ENCODE measurements around the gene CNPY3. TPM values are rescaled to one million over a fixed set of nuclear protein-coding genes. Genes with fewer than 3 reads are reported as not detected.
"Not testable (repeated sequence)": the region's sequence is repeated elsewhere in the genome, so short reads cannot be mapped to it uniquely, and the experiment has no call there.

CNPY3 gene
- polyA plus RNA-seq, 1 experiment = 39.2 TPM

GRCh38 chr6:42942444-42942843, 13.2 kb downstream of the CNPY3 start:
- Histone ChIP-seq H3K9me3 (ENCODE audit: control insufficient read depth, insufficient read depth, low read length) (no peaks in the 10 kb centered on the region), H3K4me3 (ENCODE audit: low read depth, low read length) (no peak overlapping the region), H3K27ac (ENCODE audit: low read depth, low read length) (no peak overlapping the region), H3K27me3 (ENCODE audit: control insufficient read depth, insufficient read depth, low read length) (no peaks in the 10 kb centered on the region)
- POLR2A ChIA-PET = no interaction called here
- DNase-seq (ENCODE audit: low read depth, low spot score) = no peak
- CTCF ChIA-PET = no interaction called here
- TF ChIP-seq, protein P1, sequence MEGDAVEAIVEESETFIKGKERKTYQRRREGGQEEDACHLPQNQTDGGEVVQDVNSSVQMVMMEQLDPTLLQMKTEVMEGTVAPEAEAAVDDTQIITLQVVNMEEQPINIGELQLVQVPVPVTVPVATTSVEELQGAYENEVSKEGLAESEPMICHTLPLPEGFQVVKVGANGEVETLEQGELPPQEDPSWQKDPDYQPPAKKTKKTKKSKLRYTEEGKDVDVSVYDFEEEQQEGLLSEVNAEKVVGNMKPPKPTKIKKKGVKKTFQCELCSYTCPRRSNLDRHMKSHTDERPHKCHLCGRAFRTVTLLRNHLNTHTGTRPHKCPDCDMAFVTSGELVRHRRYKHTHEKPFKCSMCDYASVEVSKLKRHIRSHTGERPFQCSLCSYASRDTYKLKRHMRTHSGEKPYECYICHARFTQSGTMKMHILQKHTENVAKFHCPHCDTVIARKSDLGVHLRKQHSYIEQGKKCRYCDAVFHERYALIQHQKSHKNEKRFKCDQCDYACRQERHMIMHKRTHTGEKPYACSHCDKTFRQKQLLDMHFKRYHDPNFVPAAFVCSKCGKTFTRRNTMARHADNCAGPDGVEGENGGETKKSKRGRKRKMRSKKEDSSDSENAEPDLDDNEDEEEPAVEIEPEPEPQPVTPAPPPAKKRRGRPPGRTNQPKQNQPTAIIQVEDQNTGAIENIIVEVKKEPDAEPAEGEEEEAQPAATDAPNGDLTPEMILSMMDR (IDR thresholded peaks at IDR 0.05; ENCODE audit: low read depth, low read length) = no peak

GRCh38 chr6:42947950-42948349, 18.7 kb downstream of the CNPY3 start:
- no peak overlapping the region for H3K4me3 ChIP-seq (ENCODE audit: low read depth, low read length)
- ChIA-PET POLR2A (no interaction called here), CTCF (no interaction called here)
- TF ChIP-seq, protein P1 (IDR thresholded peaks at IDR 0.05; ENCODE audit: low read depth, low read length) = no peak
- no peaks in the 10 kb centered on the region for H3K27me3 ChIP-seq (ENCODE audit: control insufficient read depth, insufficient read depth, low read length)
- H3K9me3 ChIP-seq (ENCODE audit: control insufficient read depth, insufficient read depth, low read length) = no peaks in the 10 kb centered on the region
- H3K27ac ChIP-seq (ENCODE audit: low read depth, low read length) = no peak overlapping the region
- DNase-seq (ENCODE audit: low read depth, low spot score) = no peak

- Histone ChIP-seq H3K27ac (ENCODE audit: low read depth, low read length) (no peak overlapping the region), H3K9me3 (ENCODE audit: control insufficient read depth, insufficient read depth, low read length) (no peaks in the 10 kb centered on the region), H3K27me3 (ENCODE audit: control insufficient read depth, insufficient read depth, low read length) (no peaks in the 10 kb centered on the region), H3K4me3 (ENCODE audit: low read depth, low read length) (no peak overlapping the region)
- ChIA-PET POLR2A (interaction anchor here (0.6 to 0.7 kb wide), 2 partner anchors 12 to 32 kb away, joined by 4 to 5 read pairs; partner anchors contain the start of gene PPP2R5D), CTCF (no interaction called here)
- TF ChIP-seq, protein P1 (IDR thresholded peaks at IDR 0.05; ENCODE audit: low read depth, low read length) = no peak
- DNase-seq (ENCODE audit: low read depth, low spot score) = no peak
These were observed 23.1 kb downstream of the CNPY3 start for GRCh38 chr6:42952389-42952788.

DNA sequence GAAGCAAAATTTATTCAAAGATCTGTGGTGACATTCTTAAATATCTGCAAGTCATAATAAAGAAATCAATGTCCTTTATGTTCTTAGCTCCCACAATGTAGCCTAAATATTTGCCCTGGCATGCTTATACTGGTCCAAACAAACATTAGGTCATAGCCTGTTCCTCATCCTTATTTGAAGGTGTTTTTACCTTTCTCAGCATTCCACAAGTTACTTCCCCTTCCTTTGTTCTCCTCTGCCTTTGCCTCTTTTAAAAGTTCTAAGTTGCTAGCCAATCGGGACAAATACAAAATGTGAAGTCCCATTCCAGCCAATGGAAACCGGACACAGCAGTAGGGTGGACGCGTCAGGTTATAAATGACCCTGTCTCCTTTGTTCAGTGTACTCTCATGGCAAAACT, 25.1 kb downstream of the CNPY3 start:
- POLR2A ChIA-PET = interaction anchor here (0.6 kb wide), 1 partner anchor 68 kb away, joined by 8 read pairs; no protein-coding TSS in a partner anchor
- H3K4me3 ChIP-seq (ENCODE audit: low read depth, low read length); DNase-seq (ENCODE audit: low read depth, low spot score); CTCF ChIA-PET; H3K9me3 ChIP-seq (ENCODE audit: control insufficient read depth, insufficient read depth, low read length); H3K27ac ChIP-seq (ENCODE audit: low read depth, low read length); H3K27me3 ChIP-seq (ENCODE audit: control insufficient read depth, insufficient read depth, low read length): not testable (repeated sequence)

DNA sequence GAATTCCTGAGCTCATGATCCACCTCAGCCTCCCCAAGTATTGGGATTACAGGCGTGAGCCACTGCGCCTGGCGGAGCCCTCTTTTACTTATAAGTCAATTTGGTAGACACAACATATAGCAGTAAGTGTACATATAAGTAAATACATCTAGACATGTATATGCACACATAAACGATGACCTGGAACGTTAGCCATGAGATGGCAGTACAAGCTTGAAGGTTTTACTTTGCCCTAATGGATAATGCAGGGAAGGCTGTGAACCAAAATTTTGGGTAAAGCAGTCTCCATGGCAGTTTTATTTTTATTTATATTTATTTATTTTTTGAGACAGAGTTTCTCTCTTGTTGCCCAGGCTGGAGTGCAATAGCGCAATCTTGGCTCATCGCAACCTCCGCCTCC, 28.8 kb downstream of the CNPY3 start:
- Histone ChIP-seq H3K4me3 (ENCODE audit: low read depth, low read length) (no peak overlapping the region), H3K27ac (ENCODE audit: low read depth, low read length) (no peak overlapping the region), H3K27me3 (ENCODE audit: control insufficient read depth, insufficient read depth, low read length) (no peaks in the 10 kb centered on the region), H3K9me3 (ENCODE audit: control insufficient read depth, insufficient read depth, low read length) (no peaks in the 10 kb centered on the region; the same call in 1 of the 2 replicates)
- CTCF ChIA-PET = interaction anchor here (0.7 kb wide), 1 partner anchor 95 kb away, joined by 5 read pairs; no protein-coding TSS in a partner anchor
- DNase-seq (ENCODE audit: low read depth, low spot score) = no peak
- POLR2A ChIA-PET = no interaction called here
- TF ChIP-seq, protein P1 (IDR thresholded peaks at IDR 0.05; ENCODE audit: low read depth, low read length) = no peak

GRCh38 chr6:42959917-42960242, 30.6 kb downstream of the CNPY3 start:
- ChIA-PET CTCF (no interaction called here), POLR2A (no interaction called here)
- TF ChIP-seq, protein P1 (IDR thresholded peaks at IDR 0.05; ENCODE audit: low read depth, low read length) = no peak
- Histone ChIP-seq H3K9me3 (ENCODE audit: control insufficient read depth, insufficient read depth, low read length) (no peaks in the 10 kb centered on the region; the same call in 1 of the 2 replicates), H3K27ac (ENCODE audit: low read depth, low read length) (no peak overlapping the region), H3K4me3 (ENCODE audit: low read depth, low read length) (no peak overlapping the region), H3K27me3 (ENCODE audit: control insufficient read depth, insufficient read depth, low read length) (no peaks in the 10 kb centered on the region)
- no peak for DNase-seq (ENCODE audit: low read depth, low spot score)

Data from AG04450 (cell line).